ENCODE results near the gene EFNA1.
A peak's percentile ranks its signal among the peaks of the same experiment; 100 is the strongest.

Gene EFNA1

GRCh38 chr1:155124503-155125463, 2.9 kb upstream of the EFNA1 start:
- DNase-seq (ENCODE audit: low read depth, low spot score): peak; percentile 54

GRCh38 chr1:155125511-155125945, 2.1 kb upstream of the EFNA1 start:
- peak; percentile 9 for DNase-seq (ENCODE audit: low read depth, low spot score)

GRCh38 chr1:155125946-155126555, 1.6 kb upstream of the EFNA1 start:
- DNase-seq (ENCODE audit: low read depth, low spot score): peak; percentile 52

GRCh38 chr1:155126556-155127104, 1.0 kb upstream of the EFNA1 start:
- DNase-seq (ENCODE audit: low read depth, low spot score): peak; percentile 60

GRCh38 chr1:155127967-155128754, 485 bp downstream of the EFNA1 start:
- DNase-seq (ENCODE audit: low read depth, low spot score): no peak

- peak; percentile 26 for DNase-seq (ENCODE audit: low read depth, low spot score)
Observed at GRCh38 chr1:155128755-155129473, 1.2 kb downstream of the EFNA1 start.

- DNase-seq (ENCODE audit: low read depth, low spot score): no peak
Observed at GRCh38 chr1:155130272-155131006, 2.8 kb downstream of the EFNA1 start.

- DNase-seq (ENCODE audit: low read depth, low spot score): no peak
Observed at GRCh38 chr1:155131285-155131684, 3.6 kb downstream of the EFNA1 start.

- DNase-seq (ENCODE audit: low read depth, low spot score): no peak
Observed at GRCh38 chr1:155131856-155132255, 4.2 kb downstream of the EFNA1 start.

- DNase-seq (ENCODE audit: low read depth, low spot score): no peak
Observed at GRCh38 chr1:155133799-155134281, 6.2 kb downstream of the EFNA1 start.

GRCh38 chr1:155134322-155134721, 6.6 kb downstream of the EFNA1 start:
- peak; percentile 31 for DNase-seq (ENCODE audit: low read depth, low spot score)

- peak; percentile 97 for DNase-seq (ENCODE audit: low read depth, low spot score)
Observed at GRCh38 chr1:155134880-155135414, 7.3 kb downstream of the EFNA1 start.

- DNase-seq (ENCODE audit: low read depth, low spot score): peak; percentile 99
Observed at GRCh38 chr1:155135415-155136028, 7.8 kb downstream of the EFNA1 start, which contains the start of gene SLC50A1. Gene SLC50A1, plus strand, starts transcription at chr1:155135852. Its CDS starts 60 bp downstream, at chr1:155135912.

- peak; percentile 5 for DNase-seq (ENCODE audit: low read depth, low spot score)
Observed at GRCh38 chr1:155136748-155137147, 9.1 kb downstream of the EFNA1 start.

- DNase-seq (ENCODE audit: low read depth, low spot score): no peak
Observed at GRCh38 chr1:155137154-155137949, 9.7 kb downstream of the EFNA1 start.

- peak; percentile 92 for DNase-seq (ENCODE audit: low read depth, low spot score)
Observed at GRCh38 chr1:155139895-155140629, 12.4 kb downstream of the EFNA1 start, which contains the start of gene DPM3. Gene DPM3, minus strand, starts transcription at chr1:155140531. Its CDS starts 291 bp downstream, at chr1:155140240.

GRCh38 chr1:155140630-155140953, 12.9 kb downstream of the EFNA1 start:
- no peak for DNase-seq (ENCODE audit: low read depth, low spot score)

- no peak for DNase-seq (ENCODE audit: low read depth, low spot score)
Observed at GRCh38 chr1:155141749-155142148, 14.1 kb downstream of the EFNA1 start.
